Measurements from ENCODE around the gene ADAMTS9. TPM values are rescaled to one million over a fixed set of nuclear protein-coding genes. Genes with fewer than 3 reads are reported as not detected.

The ADAMTS9 gene
- total and polyA plus RNA-seq, 10 of the 15 experiments (the other 5 are each of a cell fraction or from before 2014, with no cell fraction given), result 0.08 TPM; not detected in 9

DNA sequence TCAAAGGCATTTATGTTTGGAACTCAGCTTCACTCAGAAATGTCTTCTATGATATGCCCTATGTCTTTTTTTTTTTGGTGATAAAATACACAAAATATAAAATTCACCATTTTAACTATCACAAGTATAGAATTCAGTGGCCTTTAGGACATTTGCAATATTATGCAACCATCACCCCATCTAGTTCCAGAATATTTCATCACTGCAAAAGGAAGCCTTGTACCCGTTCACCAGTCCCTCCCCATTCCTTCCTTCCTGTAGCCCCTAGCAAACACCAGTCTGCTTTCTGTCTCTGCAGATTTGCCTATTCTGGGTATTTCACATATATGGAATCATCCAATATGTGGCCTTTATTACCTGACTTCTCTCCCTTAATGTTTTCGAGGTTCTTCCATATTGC lies 134.8 kb downstream of the ADAMTS9 start:
- 4% methylated on average over 2 of the region's 2 CpGs for WGBS (ENCODE audit: insufficient coverage, insufficient replicate concordance, low lambda C conversion rate, missing lambda C conversion rate)
- H2AFZ ChIP-seq (ENCODE audit: control insufficient read depth, low read depth, low read length), result no peak overlapping the region
- POLR2A ChIA-PET, result no interaction called here
- in situ Hi-C loops (cut with MboI), result no loop called here
- H3K4me3 ChIP-seq, result no peak overlapping the region
- intact Hi-C loops (cut with micrococcal nuclease; ENCODE audit: unreplicated experiment), result no loop called here
- RAD21 ChIA-PET (ENCODE audit: unreplicated experiment), result no interaction called here
- H3K36me3 ChIP-seq (ENCODE audit: control insufficient read depth in 2 of 2, insufficient read depth in 2 of 2, low read length in 1 of 2), result no peaks in the 10 kb centered on the region
- no peaks in the 10 kb centered on the region for H3K79me2 ChIP-seq (ENCODE audit: control insufficient read depth, insufficient read depth, low read length)
- FAIRE-seq (no peak), ATAC-seq (no peak), DNase-seq (ENCODE audit: low read depth, low spot score) (no peak)
- SMC1A ChIA-PET (ENCODE audit: uncharacterized antibody, unreplicated experiment), result no interaction called here
- no peaks in the 10 kb centered on the region for H3K4me1 ChIP-seq (ENCODE audit: control insufficient read depth, insufficient read depth, low read length)
- H3K9ac ChIP-seq (ENCODE audit: control insufficient read depth, insufficient read depth, low read length), result no peak overlapping the region
- no peak overlapping the region for H3K27ac ChIP-seq (ENCODE audit: control insufficient read depth, insufficient read depth)
- H3K27me3 ChIP-seq (replicated peaks in 1 of 2; ENCODE audit: control insufficient read depth in 2 of 2, insufficient read depth in 2 of 2, low read length in 1 of 2), result peaks cover 0 to 1% of the 10 kb centered on the region in 2 experiments; a peak in 1 of 4 replicates
- H3K9me3 ChIP-seq (replicated peaks; ENCODE audit: control insufficient read depth, insufficient read depth, low read length), result no peaks in the 10 kb centered on the region
- no peaks in the 10 kb centered on the region for H4K20me1 ChIP-seq (ENCODE audit: control insufficient read depth, insufficient read depth)
- no peak for TF ChIP-seq MYB (IDR thresholded peaks at IDR 0.05; ENCODE audit: borderline replicate concordance, low read depth, low read length)
- no peak for TF ChIP-seq ASH2L (IDR thresholded peaks at IDR 0.05; ENCODE audit: borderline replicate concordance, low read depth)
- TF ChIP-seq CBFB (IDR thresholded peaks at IDR 0.05; ENCODE audit: low read depth), result no peak
- TF ChIP-seq, protein P1, sequence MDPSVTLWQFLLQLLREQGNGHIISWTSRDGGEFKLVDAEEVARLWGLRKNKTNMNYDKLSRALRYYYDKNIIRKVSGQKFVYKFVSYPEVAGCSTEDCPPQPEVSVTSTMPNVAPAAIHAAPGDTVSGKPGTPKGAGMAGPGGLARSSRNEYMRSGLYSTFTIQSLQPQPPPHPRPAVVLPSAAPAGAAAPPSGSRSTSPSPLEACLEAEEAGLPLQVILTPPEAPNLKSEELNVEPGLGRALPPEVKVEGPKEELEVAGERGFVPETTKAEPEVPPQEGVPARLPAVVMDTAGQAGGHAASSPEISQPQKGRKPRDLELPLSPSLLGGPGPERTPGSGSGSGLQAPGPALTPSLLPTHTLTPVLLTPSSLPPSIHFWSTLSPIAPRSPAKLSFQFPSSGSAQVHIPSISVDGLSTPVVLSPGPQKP (IDR thresholded peaks at IDR 0.05; ENCODE audit: low read depth, low read length), result no peak
- TF ChIP-seq, protein P2, sequence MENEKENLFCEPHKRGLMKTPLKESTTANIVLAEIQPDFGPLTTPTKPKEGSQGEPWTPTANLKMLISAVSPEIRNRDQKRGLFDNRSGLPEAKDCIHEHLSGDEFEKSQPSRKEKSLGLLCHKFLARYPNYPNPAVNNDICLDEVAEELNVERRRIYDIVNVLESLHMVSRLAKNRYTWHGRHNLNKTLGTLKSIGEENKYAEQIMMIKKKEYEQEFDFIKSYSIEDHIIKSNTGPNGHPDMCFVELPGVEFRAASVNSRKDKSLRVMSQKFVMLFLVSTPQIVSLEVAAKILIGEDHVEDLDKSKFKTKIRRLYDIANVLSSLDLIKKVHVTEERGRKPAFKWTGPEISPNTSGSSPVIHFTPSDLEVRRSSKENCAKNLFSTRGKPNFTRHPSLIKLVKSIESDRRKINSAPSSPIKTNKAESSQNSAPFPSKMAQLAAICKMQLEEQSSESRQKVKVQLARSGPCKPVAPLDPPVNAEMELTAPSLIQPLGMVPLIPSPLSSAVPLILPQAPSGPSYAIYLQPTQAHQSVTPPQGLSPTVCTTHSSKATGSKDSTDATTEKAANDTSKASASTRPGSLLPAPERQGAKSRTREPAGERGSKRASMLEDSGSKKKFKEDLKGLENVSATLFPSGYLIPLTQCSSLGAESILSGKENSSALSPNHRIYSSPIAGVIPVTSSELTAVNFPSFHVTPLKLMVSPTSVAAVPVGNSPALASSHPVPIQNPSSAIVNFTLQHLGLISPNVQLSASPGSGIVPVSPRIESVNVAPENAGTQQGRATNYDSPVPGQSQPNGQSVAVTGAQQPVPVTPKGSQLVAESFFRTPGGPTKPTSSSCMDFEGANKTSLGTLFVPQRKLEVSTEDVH (IDR thresholded peaks at IDR 0.05; ENCODE audit: low read depth, partially characterized antibody), result no peak
- TF ChIP-seq HDGF (IDR thresholded peaks at IDR 0.05), result no peak
- no peak for TF ChIP-seq EGR1 (IDR thresholded peaks at IDR 0.05; ENCODE audit: borderline replicate concordance in 1 of 2, low read depth in 2 of 2, low read length in 2 of 2)
- TF ChIP-seq ZNF24 (IDR thresholded peaks at IDR 0.05), result no peak
- TF ChIP-seq RCOR1 (conservative IDR thresholded peaks at IDR 0.05; ENCODE audit: low read depth, low read length), result no peak
- TF ChIP-seq BHLHE40 (IDR thresholded peaks at IDR 0.05; ENCODE audit: borderline replicate concordance in 1 of 2, low read depth in 2 of 2, low read length in 1 of 2), result no peak
- TF ChIP-seq RBBP5 (conservative IDR thresholded peaks at IDR 0.05), result no peak
- TF ChIP-seq MXI1 (IDR thresholded peaks at IDR 0.05; ENCODE audit: low read depth, low read length), result no peak
- TF ChIP-seq, protein P3, sequence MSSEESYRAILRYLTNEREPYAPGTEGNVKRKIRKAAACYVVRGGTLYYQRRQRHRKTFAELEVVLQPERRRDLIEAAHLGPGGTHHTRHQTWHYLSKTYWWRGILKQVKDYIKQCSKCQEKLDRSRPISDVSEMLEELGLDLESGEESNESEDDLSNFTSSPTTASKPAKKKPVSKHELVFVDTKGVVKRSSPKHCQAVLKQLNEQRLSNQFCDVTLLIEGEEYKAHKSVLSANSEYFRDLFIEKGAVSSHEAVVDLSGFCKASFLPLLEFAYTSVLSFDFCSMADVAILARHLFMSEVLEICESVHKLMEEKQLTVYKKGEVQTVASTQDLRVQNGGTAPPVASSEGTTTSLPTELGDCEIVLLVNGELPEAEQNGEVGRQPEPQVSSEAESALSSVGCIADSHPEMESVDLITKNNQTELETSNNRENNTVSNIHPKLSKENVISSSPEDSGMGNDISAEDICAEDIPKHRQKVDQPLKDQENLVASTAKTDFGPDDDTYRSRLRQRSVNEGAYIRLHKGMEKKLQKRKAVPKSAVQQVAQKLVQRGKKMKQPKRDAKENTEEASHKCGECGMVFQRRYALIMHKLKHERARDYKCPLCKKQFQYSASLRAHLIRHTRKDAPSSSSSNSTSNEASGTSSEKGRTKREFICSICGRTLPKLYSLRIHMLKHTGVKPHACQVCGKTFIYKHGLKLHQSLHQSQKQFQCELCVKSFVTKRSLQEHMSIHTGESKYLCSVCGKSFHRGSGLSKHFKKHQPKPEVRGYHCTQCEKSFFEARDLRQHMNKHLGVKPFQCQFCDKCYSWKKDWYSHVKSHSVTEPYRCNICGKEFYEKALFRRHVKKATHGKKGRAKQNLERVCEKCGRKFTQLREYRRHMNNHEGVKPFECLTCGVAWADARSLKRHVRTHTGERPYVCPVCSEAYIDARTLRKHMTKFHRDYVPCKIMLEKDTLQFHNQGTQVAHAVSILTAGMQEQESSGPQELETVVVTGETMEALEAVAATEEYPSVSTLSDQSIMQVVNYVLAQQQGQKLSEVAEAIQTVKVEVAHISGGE (CRISPR knock-in tag; IDR thresholded peaks at IDR 0.05), result no peak
- TF ChIP-seq, protein P4, sequence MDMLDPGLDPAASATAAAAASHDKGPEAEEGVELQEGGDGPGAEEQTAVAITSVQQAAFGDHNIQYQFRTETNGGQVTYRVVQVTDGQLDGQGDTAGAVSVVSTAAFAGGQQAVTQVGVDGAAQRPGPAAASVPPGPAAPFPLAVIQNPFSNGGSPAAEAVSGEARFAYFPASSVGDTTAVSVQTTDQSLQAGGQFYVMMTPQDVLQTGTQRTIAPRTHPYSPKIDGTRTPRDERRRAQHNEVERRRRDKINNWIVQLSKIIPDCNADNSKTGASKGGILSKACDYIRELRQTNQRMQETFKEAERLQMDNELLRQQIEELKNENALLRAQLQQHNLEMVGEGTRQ (IDR thresholded peaks at IDR 0.05; ENCODE audit: borderline replicate concordance, low read depth, low read length), result no peak
- H3K4me2 ChIP-seq (ENCODE audit: control insufficient read depth, insufficient read depth), result no peak overlapping the region
- CTCF ChIA-PET, result interaction anchor here (1.3 kb wide), 1 partner anchor 19 kb away, joined by 4 read pairs; no protein-coding TSS in a partner anchor
- BruUV-seq (replicated peaks), result no TSS peak
